NCI-H2171 treated with DMSO at 0.1 percent for 48 hours (cell line): ENCODE measurements around the gene FBXL20.
A peak's percentile ranks its signal among the peaks of the same experiment; 100 is the strongest.
"Not testable (repeated sequence)": the region's sequence is repeated elsewhere in the genome, so short reads cannot be mapped to it uniquely, and the experiment has no call there.

ENCODE experiments used
- DNase-seq: peaks from one replicate; lab custom pipeline; 2025; lab: John Stamatoyannopoulos, UW

Gene FBXL20

DNA sequence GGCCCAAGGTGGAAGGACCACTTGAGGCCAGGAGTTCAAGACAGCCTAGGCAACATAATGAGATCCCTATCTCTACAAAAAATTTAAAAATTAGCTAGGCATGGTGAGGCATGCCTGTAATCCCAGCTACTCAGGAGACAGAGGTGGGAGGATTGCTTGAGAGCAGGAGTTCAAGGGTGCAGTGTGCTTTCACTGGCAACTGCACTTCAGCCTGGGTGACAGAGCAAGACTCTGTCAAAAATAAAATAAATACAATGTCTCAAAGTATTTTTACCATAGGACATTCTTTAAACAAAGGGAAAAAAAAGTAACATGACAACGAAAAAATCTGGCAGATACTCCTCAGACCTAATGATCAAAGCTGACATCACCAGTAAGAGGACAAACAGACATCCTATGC is 72.6 kb downstream of the FBXL20 start:
- DNase-seq: no peak

GRCh38 chr17:39327109-39327508 is 74.3 kb downstream of the FBXL20 start:
- DNase-seq: no peak

DNA sequence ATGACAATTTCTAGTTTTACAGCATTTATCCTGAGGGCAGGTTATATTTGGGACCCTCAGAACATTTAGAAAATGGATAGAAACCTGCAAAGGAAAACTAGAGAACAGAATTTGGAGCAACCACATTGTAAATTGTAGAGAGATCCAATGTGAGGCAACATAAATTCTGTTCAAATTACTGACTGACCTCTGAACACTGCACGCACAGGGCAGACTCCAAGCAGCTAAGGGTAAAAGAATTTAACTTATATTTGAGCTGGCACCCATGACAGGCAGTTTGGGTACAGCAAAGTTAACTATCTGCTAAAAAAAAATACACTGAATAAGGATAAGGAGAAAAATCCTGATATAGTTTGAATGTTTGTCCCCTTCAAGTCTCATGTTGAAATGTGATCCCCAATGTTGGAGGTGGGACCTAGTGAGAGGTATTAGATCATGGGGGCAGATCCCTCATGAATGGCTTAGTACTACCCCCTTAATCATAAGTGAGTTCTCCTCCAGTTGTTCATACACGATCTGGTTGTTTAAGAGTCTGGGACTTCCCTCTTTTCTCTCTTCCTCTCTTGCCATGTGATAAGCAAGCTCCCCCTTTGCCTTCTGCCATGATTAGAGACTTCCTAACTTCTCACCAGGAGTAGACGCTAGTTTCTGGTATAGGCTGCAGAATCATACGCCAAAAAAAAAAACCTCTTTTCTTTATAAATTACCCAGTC is 75.7 kb downstream of the FBXL20 start:
- no peak for DNase-seq

DNA sequence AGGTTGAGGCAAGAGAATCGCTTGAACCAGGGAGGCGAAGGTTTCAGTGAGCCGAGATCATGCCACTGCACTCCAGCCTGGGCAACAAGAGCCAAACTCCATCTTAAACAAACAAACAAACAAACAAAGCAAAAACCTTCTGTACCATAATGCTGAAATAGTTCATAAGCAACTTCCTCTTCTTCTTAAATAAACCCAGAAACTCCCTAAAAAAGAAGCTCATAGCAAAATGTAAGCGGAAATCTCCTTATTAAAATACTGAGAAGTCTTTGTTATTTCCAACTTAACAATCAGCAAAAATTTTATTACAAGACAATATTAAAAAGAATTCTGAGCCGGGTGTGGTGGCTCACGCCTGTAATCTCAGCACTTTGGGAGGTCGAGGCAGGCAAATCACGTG is 82.8 kb downstream of the FBXL20 start:
- no peak for DNase-seq

- no peak for DNase-seq
Observed at GRCh38 chr17:39306509-39307212, 94.8 kb downstream of the FBXL20 start.

GRCh38 chr17:39305978-39306377 is 95.4 kb downstream of the FBXL20 start:
- no peak for DNase-seq

GRCh38 chr17:39304188-39304587 is 97.2 kb downstream of the FBXL20 start:
- no peak for DNase-seq

DNA sequence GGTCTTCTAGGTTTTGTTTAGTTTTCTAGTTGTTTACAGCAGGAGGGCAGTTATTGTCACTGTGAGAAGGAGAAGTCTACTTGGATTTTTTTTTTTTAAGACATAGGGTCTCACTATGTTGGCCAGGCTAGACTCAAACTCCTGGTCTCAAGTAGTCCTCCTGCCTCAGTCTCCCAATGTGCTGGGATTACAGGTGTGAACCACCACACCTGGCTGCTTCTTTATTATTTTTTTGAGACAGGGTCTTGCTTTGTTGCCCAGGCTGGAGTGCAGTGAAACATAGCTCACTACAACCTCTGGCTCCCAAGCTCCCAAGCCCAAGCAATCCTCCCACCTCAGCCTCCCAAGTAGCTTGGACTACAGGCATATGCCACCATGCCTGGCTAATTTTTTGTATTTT is 107.4 kb downstream of the FBXL20 start:
- no peak for DNase-seq

DNA sequence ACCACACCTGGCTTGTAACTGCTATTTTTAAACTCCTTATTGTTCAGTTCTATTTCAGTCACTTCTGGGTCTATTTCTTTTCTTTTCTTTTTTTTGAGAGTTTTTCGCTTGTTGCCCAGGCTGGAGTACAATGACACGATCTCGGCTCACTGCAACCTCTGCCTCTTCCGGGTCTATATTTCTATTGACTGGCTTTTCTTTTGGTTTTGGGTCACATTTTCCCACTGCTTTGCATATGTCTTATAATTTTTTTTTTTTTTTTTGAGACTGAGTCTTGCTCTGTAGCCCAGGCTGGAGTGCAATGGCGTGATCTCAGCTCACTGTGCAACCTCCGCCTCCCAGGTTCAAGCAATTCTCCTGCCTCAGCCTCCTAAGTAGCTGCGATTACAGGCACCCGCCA is 108.9 kb downstream of the FBXL20 start:
- not testable (repeated sequence) for DNase-seq

DNA sequence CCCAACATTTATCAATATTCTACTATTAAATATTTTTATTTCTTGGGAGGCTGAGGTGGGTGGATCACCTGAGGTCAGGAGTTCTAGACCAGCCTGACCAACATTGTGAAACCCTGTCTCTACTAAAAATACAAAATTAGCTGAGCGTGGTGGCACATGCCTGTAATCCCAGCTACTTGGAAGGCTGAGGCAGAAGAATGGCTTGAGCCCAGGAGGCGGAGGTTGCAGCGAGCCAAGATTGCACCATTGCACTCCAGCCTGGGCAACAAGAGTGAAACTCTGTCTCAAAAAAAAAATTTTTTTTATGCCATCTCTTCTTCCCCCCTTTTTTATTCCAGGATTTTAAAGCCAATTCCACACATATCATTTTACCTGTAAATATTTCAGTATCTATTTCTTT is 114.9 kb downstream of the FBXL20 start:
- not testable (repeated sequence) for DNase-seq

DNA sequence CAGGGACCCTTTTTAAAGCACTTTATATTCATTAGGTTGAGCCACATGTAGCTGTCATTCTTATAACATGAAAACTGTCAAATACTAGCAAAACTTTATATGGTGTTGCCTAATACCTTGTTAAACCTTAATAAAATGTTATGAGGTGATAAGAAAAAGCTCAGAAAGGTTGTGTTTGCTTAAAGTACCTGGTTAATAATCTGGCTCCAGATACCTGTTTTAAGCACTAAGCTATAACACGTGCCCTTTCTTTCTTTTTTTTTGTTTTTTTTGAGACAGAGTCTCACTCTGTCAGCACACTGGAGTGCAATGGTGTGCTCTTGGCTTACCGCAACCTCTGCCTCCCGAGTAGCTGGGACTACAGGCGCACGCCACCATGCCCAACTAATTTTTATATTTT is 116.7 kb downstream of the FBXL20 start:
- no peak for DNase-seq

GRCh38 chr17:39283896-39284295 is 117.5 kb downstream of the FBXL20 start:
- DNase-seq: no peak

GRCh38 chr17:39283098-39283497 is 118.3 kb downstream of the FBXL20 start:
- no peak for DNase-seq

- DNase-seq: peak; percentile 4
Observed at GRCh38 chr17:39281806-39282205, 119.6 kb downstream of the FBXL20 start.

GRCh38 chr17:39278246-39278645 is 123.2 kb downstream of the FBXL20 start:
- not testable (repeated sequence) for DNase-seq

GRCh38 chr17:39277110-39277509 is 124.3 kb downstream of the FBXL20 start:
- DNase-seq: no peak

- no peak for DNase-seq
Observed at GRCh38 chr17:39276113-39276512, 125.3 kb downstream of the FBXL20 start.

DNA sequence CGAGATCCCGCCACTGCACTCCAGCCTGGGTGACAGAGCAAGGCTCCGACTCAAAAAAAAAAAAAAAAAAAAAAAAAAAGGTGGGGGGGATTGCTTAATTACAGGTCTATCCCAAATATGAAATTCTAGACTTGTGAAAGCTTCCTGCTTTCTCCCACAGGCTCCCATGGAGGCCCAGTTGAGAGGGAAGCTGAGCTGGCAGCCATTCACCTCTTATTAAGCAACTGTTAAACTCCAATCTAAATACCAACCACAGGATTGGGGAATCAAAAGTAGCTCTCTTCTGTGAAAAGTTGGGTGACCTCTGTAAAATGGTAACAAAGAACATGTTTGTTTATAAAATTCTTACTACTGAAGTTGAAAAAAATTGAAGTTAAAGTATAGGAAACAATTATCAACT is 129.9 kb downstream of the FBXL20 start:
- no peak for DNase-seq

DNA sequence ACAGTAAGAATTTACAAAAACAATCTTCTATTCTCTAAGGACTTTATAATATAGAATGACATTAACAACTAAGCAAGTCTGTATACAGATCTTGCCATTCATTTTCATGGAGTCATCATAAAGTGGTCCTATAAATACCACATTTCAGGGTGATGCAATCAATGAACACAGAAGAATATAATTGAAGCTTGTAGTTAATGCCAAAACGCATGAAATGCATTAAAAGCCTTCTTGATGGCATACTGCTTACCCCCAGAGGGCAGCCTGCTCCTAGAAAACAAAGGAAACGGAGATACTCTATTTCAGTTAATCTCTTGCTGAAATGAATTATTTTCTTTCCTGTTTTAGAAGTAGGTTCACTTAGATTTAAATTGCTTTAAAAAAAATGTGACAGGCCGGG is 130.5 kb downstream of the FBXL20 start:
- peak; percentile 4 for DNase-seq

DNA sequence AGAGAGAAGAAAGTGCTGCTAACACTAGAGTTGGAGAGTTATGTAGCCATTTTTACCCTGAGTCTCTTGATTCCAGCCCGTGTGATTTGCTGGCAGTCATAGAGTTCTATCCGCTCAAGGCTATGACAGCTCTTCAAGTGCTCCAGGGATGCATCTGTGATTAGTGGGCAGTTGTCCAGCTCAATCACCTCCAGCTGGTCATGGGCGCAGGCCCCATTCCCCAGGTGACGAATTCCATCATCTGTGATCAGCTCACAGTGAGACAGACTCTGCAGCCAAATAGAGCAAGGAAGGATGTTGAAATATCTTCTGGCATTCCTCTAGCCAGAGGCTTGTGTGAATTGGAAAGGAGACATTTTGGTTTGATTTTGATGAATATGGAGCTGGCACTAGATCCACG is 137.3 kb downstream of the FBXL20 start:
- no peak for DNase-seq

DNA sequence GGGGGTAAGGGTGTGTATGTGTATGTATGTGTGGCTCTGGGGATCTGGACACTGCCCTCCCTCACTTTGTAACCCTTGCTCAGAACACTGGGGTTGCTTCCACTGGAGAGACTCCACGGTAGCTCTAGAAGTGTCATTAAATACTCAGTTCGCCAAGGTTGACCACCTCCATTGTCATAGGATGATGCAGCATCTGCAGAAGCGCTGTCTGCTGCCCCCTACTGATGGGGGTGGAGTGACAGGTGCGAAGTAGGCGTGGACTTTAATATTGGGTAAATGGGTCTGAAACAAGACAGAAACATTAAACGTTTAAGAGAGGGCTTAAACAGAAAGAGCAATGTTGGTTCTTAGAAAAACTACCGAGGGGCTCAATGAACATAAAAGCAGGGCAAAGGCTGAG is 140.1 kb downstream of the FBXL20 start:
- DNase-seq: no peak

DNA sequence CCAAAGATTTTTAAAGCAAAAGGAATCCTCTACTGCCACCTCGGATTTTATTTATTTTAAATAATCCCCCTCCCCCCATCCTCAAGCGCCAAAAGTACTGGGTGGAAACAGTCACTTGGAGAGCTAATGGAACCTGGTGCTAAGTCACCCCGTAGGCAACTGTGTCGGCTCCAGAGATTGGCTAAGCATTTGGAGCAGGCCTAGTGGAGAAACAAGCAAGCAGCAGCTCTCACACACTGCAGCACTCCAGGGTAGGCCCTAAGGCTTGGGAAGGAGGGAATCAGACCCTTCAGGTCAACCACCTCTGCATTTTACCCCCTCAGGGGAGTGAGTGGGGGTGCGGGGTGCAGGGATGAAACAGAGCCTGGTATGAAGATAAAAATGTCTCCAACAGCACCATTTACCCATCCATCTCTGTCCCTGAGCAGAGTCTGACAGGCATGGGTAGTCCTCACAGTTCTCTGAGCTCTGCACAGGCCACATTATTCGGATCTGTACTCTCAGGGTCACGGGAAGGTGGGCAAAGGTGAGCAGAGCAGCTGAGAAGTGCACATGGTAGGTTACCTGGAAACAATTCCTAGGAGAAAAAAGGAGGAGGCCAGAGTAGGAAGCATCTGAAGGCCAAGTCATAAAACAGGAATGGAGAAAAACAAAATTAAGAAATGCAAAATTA is 148.5 kb downstream of the FBXL20 start:
- DNase-seq: no peak

DNA sequence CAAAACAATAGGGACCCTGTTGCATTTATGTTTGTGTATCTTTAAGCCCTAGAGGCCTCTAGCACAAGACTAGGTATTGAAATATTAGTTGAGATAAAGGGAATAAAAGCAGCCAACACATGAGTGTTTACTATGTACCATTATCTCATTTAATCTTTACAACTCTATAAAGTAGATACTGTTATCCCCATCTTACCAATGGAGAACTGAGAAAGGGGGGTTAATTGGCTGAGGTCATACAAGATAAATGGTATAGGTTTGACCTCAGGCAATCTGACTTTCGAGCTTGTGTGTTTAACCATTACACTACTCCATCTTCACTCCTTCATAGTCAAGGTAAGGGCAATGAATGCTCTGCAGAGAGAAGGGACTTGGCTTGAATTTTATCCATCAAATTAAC is 149.4 kb downstream of the FBXL20 start:
- DNase-seq: no peak
